Activated T-cell treated with anti-CD3 and anti-CD28 coated beads, Interleukin-2, amount 50 U/mL, for 24 hours (primary cell): ENCODE measurements around the gene RAB11FIP5.

Source experiments
- DNase-seq: peaks from one replicate; pipeline ENCODE4 v3.0.0-alpha.2; 2020
- H3K27ac Mint-ChIP-seq: 2 replicates; pipeline ENCODE4 v1.8.0; 2020; ENCODE audit warnings: mild to moderate bottlenecking, mixed read lengths
- H3K27me3 Mint-ChIP-seq: 2 replicates; pipeline ENCODE4 v1.8.0; 2020; ENCODE audit warnings: mixed read lengths
- H3K36me3 Mint-ChIP-seq: 2 replicates; pipeline ENCODE4 v1.8.0; 2020; ENCODE audit warnings: low read depth, mixed read lengths
- H3K4me1 Mint-ChIP-seq: 2 replicates; pipeline ENCODE4 v1.8.0; 2020; ENCODE audit warnings: low read depth, mixed read lengths
- H3K4me3 Mint-ChIP-seq: 2 replicates; pipeline ENCODE4 v1.8.0; 2020; ENCODE audit warnings: mild to moderate bottlenecking, moderate library complexity, mixed read lengths
- H3K9me3 Mint-ChIP-seq: 2 replicates; pipeline ENCODE4 v1.8.0; 2020; ENCODE audit warnings: mixed read lengths

Gene RAB11FIP5

GRCh38 chr2:73031095-73031678 is 81.6 kb downstream of the RAB11FIP5 start:
- H3K27me3 Mint-ChIP-seq, result no peaks in the 10 kb centered on the region
- H3K27ac Mint-ChIP-seq, result no peak overlapping the region

GRCh38 chr2:73028841-73029240 is 83.9 kb downstream of the RAB11FIP5 start:
- no peak overlapping the region for H3K27ac Mint-ChIP-seq
- H3K27me3 Mint-ChIP-seq, result no peaks in the 10 kb centered on the region
- H3K9me3 Mint-ChIP-seq, result no peaks in the 10 kb centered on the region
- no peak overlapping the region for H3K4me3 Mint-ChIP-seq
- DNase-seq, result no peak
- no peaks in the 10 kb centered on the region for H3K4me1 Mint-ChIP-seq
- peaks cover 6% of the 10 kb centered on the region for H3K36me3 Mint-ChIP-seq

More at GRCh38 chr2:73031095-73031678, 81.6 kb downstream of the RAB11FIP5 start:
- peaks cover 6% of the 10 kb centered on the region for H3K36me3 Mint-ChIP-seq
- H3K9me3 Mint-ChIP-seq, result no peaks in the 10 kb centered on the region
- no peaks in the 10 kb centered on the region for H3K4me1 Mint-ChIP-seq
- no peak for DNase-seq
- H3K4me3 Mint-ChIP-seq, result no peak overlapping the region

- H3K27ac Mint-ChIP-seq, result no peak overlapping the region
- peaks cover 6% of the 10 kb centered on the region for H3K36me3 Mint-ChIP-seq
- H3K27me3 Mint-ChIP-seq, result no peaks in the 10 kb centered on the region
- H3K9me3 Mint-ChIP-seq, result no peaks in the 10 kb centered on the region
- no peak overlapping the region for H3K4me3 Mint-ChIP-seq
- no peaks in the 10 kb centered on the region for H3K4me1 Mint-ChIP-seq
- DNase-seq, result no peak
Measured at GRCh38 chr2:73027340-73027739, 85.4 kb downstream of the RAB11FIP5 start.

GRCh38 chr2:73023497-73023896 is 89.3 kb downstream of the RAB11FIP5 start:
- Mint-ChIP-seq H3K27ac (no peak overlapping the region), H3K27me3 (no peaks in the 10 kb centered on the region), H3K4me3 (no peak overlapping the region), H3K36me3 (peaks cover 5% of the 10 kb centered on the region), H3K9me3 (no peaks in the 10 kb centered on the region), H3K4me1 (no peaks in the 10 kb centered on the region)
- DNase-seq, result no peak
